Activated T-cell treated with anti-CD3 and anti-CD28 coated beads, Interleukin-2, amount 50 U/mL, for 4 hours (primary cell): ENCODE results near the gene ZNF331. TPM values are rescaled to one million over a fixed set of nuclear protein-coding genes. Genes with fewer than 3 reads are reported as not detected.

Experiments
- ATAC-seq, 2 donors: fragments of 200-7000 bp; cut with Tn5 transposase; one replicate each; pipeline ENCODE4 v1.10.0; 2021
- DNase-seq: peaks from one replicate; pipeline ENCODE4 v3.0.0-alpha.2; 2020
- H3K27me3 Mint-ChIP-seq: one replicate; pipeline ENCODE4 v1.8.0; 2021; ENCODE audit warnings: low read depth, mixed read lengths
- H3K36me3 Mint-ChIP-seq: one replicate; pipeline ENCODE4 v1.8.0; 2022; ENCODE audit warnings: mixed read lengths; ENCODE audit not compliant: insufficient read depth
- H3K4me1 Mint-ChIP-seq: one replicate; pipeline ENCODE4 v1.8.0; 2021; ENCODE audit warnings: low read depth, mixed read lengths
- H3K4me3 Mint-ChIP-seq: one replicate; pipeline ENCODE4 v1.8.0; 2021; ENCODE audit warnings: mild to moderate bottlenecking, moderate library complexity, mixed read lengths
- H3K9me3 Mint-ChIP-seq: one replicate; pipeline ENCODE4 v1.8.0; 2021; ENCODE audit warnings: mixed read lengths
- total RNA-seq, 3 donors: library from RNA; stranded (reverse); gene quantifications; one replicate each; pipeline ENCODE4 v1.2.1, GENCODE V29; 2021

ZNF331 gene
- total RNA-seq, 3 donors from 2014 or later = 15.4 to 17.6 (median 15.7) TPM

DNA sequence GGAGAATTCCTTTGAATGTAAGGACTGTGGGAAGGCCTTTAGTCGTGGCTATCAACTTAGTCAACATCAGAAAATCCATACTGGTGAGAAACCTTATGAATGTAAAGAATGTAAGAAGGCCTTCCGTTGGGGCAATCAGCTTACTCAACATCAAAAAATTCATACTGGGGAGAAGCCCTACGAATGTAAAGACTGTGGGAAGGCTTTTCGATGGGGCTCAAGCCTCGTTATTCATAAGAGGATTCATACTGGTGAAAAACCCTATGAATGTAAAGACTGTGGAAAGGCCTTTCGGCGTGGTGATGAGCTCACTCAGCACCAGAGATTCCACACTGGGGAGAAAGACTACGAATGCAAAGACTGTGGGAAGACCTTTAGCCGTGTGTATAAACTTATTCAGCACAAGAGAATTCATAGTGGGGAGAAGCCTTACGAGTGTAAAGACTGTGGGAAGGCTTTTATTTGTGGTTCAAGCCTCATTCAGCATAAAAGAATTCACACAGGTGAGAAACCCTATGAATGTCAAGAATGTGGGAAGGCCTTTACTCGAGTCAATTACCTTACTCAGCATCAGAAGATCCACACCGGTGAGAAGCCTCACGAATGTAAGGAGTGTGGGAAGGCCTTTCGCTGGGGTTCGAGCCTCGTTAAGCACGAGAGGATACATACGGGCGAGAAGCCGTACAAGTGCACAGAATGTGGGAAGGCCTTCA lies 39.2 kb downstream of the ZNF331 start:
- no peaks in the 10 kb centered on the region for H3K4me1 Mint-ChIP-seq
- H3K36me3 Mint-ChIP-seq = peaks cover 51% of the 10 kb centered on the region

DNA sequence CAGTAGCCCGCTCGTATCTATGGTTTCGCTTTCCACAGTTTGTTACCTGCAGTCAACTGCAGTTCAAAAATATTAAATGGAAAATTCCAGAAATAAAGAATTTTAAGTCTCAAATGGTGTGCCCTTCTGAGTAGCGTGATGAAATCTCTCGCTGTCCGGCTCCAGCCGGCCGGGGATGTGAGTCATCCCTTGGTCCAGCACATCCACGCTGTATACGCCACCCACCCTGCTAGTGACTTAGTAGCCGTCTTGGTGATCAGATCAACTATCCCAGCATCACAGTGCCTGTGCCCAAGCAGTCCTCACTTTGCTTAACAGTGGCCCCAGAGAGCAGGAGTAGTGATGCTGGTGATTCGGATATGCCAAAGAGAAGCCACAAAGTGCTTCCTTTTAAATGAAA lies 40.0 kb downstream of the ZNF331 start:
- Mint-ChIP-seq H3K9me3 (peaks cover 42% of the 10 kb centered on the region), H3K36me3 (peaks cover 47% of the 10 kb centered on the region), H3K27me3 (no peaks in the 10 kb centered on the region), H3K4me1 (no peaks in the 10 kb centered on the region), H3K4me3 (no peak overlapping the region)
- ATAC-seq (no peak), DNase-seq (no peak)

More for the DNA sequence above, 39.2 kb downstream of the ZNF331 start:
- no peaks in the 10 kb centered on the region for H3K27me3 Mint-ChIP-seq
- no peak for ATAC-seq
- H3K9me3 Mint-ChIP-seq = peaks cover 42% of the 10 kb centered on the region
- DNase-seq = no peak
- no peak overlapping the region for H3K4me3 Mint-ChIP-seq

DNA sequence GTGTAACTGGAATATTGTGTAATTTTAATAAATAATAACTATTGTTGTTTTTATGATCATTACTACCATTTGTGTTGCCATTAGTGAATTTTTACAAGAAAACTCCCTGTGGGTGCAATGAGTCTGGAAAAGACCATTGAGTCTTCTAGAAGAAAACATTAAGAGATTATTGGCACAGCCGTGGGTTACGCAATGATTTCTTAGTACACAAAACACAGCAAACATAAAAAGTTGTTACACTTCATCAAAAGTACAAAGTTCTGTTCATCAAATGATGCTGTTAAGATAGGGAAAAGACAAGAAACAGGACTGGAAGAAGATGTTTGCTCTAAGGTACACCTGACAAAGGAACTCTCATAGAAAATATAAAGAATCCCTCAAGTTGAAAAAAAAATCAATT lies 41.6 kb downstream of the ZNF331 start:
- Mint-ChIP-seq H3K9me3 (peaks cover 42% of the 10 kb centered on the region), H3K36me3 (peaks cover 39% of the 10 kb centered on the region), H3K27me3 (no peaks in the 10 kb centered on the region), H3K4me1 (no peaks in the 10 kb centered on the region), H3K4me3 (no peak overlapping the region)
- DNase-seq = no peak
- ATAC-seq = no peak

DNA sequence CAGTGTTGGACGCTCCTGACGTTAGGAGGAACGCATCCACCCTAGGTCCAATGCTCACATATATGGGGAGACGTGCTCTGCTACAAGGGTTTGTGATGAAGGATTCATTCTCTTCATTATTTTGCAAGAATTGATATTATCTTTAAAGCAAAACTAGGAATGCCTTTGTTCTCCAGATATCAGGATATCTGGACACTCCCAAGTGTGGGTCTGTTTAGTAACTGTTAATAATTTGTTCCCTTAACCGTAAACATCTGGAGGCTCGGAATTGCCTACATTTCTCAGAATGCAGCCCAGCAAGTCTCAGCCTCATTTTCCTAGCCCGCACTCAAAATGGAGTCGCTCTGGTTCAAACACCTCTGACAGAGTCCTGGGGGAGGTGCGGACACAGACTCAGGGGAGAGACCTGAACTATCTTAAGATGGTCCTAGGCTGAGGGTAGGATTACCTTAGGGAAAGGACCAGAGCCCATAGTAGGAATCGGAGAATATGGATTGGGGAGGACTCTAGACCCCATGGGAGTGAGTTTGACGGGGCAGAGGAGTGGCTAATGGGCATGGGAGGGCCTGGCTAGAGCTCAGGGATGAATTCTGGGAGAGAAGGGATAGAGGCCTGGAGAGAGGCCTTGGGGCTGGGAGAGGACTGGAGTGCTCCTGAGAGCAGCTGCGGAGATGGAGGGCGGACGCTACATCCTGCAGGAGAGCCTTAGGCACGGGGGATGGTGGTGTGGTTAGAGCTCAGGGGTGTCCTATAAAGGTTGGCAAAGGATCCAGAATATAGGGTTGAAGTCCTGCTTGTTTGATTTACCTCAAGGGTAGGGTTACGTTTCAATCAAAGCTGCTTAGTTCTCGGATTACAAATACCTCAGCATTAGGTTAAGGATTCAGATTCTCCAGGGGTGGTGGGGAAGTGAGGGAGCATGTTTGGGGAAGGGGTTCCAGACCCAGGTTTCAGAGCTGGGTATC lies 43.2 kb downstream of the ZNF331 start:
- Mint-ChIP-seq H3K4me3 (no peak overlapping the region), H3K36me3 (peaks cover 33% of the 10 kb centered on the region)

DNA sequence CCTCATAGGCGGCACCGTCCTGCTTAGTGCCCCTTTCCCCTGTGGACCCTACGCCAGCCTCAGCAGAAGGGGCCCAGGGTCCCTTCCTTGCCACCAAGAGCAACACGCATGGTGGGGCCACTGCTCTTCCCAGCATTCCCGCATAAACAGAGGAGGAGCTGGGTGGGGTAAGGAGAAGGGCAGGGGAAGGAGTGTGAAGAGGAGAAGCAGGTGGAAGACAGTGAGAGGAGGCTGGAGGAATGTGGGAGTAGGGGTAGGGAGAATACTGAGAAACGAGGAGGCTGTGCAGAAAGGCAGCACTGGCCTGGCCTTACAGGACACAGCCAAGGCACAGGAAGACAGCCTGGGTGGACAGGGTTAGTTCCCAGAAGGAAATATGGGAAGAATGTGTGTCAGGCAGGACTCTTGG lies 43.9 kb downstream of the ZNF331 start:
- H3K4me1 Mint-ChIP-seq = no peaks in the 10 kb centered on the region

More for the DNA sequence above, 43.2 kb downstream of the ZNF331 start:
- DNase-seq (no peak), ATAC-seq (no peak)
- Mint-ChIP-seq H3K27me3 (no peaks in the 10 kb centered on the region), H3K9me3 (peaks cover 41% of the 10 kb centered on the region), H3K4me1 (no peaks in the 10 kb centered on the region)

DNA sequence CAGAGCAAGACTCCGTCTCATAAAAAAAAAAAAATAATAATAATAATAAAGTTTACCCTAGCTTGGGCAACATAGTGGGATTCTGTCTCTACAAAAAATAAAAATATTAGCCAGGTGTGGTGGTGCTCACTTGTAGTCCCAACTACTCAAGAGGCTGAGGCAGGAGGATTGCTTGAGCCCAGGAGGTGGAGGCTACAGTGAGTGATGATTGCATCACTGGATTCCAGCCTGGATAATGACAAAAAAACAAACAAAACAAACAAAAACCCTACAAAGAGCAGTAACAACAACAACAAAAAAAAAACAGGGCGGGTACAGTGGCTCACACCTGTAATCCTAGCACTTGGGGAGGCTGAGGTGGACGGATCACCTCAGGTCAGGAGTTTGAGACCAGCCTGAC lies 45.2 kb downstream of the ZNF331 start:
- Mint-ChIP-seq H3K36me3 (peaks cover 14% of the 10 kb centered on the region), H3K27me3 (no peaks in the 10 kb centered on the region), H3K4me1 (no peaks in the 10 kb centered on the region), H3K4me3 (no peak overlapping the region), H3K9me3 (peaks cover 29% of the 10 kb centered on the region)
- no peak for ATAC-seq
- DNase-seq = no peak

More for the DNA sequence above, 43.9 kb downstream of the ZNF331 start:
- no peak for DNase-seq
- no peaks in the 10 kb centered on the region for H3K27me3 Mint-ChIP-seq
- peaks cover 38% of the 10 kb centered on the region for H3K9me3 Mint-ChIP-seq
- no peak for ATAC-seq
- no peak overlapping the region for H3K4me3 Mint-ChIP-seq
- H3K36me3 Mint-ChIP-seq = peaks cover 26% of the 10 kb centered on the region

DNA sequence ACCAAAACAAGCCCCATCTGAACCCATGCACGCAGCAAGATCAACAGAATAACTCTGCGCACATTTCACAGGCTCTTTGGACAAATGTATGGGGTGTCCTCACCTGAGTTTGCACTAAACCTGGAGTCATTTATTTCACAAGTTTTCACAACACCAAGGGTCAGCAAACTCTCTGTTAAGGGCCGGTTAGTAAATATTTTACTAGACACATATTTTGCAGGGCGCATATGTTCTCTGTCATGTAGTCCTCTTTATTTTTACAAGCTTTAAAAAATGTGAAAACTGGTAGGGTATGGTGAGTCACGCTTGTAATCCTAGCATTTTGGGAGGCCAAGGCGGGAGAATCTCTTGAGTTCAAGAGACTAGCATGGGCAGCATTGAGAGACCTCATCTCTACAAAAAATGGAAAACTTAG lies 48.3 kb downstream of the ZNF331 start:
- no peaks in the 10 kb centered on the region for H3K27me3 Mint-ChIP-seq
- no peak for DNase-seq
- H3K4me3 Mint-ChIP-seq = no peak overlapping the region
- no peak for ATAC-seq
- peaks cover 19% of the 10 kb centered on the region for H3K9me3 Mint-ChIP-seq
- H3K4me1 Mint-ChIP-seq = no peaks in the 10 kb centered on the region
- H3K36me3 Mint-ChIP-seq = no peaks in the 10 kb centered on the region

DNA sequence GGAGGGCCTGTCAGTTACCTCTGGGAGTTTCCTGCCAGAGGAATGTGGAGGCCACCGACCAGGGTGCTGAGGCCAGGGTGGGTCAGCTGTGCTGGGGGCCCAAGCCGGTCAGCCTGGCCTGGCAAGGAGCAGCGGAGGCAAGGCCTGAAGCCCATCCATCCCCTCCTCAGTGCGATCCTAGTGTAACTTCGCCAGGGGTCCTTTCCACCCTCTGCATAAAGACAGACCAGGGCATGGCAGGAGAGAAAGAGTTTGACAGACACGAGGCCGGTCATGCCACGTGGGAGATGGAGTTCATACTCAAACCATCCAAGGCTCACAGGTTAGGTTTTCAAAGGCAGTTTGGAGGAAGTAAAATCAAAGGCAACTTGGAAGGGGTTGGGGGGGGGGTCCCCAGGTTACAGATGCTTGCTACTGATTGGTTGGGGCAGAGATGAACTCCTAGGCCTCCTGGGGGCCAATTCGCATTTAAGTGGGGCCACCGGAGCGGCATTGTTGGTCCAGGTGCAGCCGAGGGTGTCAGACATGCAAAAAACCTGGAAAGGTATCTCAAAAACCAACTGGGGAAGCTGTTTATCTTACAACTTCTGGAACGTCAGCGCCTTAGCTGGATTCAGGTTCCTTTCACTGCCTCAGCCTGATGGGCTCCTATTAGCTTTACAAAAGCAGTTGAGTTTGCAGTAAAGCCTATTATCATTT lies 57.0 kb downstream of the ZNF331 start:
- ATAC-seq (no peak), DNase-seq (no peak)
- Mint-ChIP-seq H3K4me1 (no peaks in the 10 kb centered on the region), H3K36me3 (no peaks in the 10 kb centered on the region), H3K27me3 (no peaks in the 10 kb centered on the region), H3K9me3 (peaks cover 12% of the 10 kb centered on the region), H3K4me3 (no peak overlapping the region)

DNA sequence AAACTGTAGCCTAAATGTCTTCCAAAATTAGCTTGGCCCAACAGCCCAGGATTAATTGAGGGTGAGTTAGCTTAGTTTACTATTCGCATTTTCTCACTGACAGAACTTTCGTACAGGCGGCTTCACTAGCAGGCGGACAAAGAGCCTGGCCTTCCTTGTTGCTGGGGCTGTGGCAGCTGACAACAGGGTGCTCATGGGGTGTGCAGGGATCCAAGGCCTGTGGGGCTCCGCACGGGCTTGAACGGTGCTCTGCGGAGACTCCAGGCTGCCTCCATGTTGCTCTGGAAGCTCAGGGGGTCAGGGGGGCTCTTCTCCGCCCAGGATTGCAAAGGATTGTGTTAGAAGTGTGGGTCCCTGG lies 57.5 kb downstream of the ZNF331 start:
- H3K4me1 Mint-ChIP-seq = no peaks in the 10 kb centered on the region
- H3K36me3 Mint-ChIP-seq = no peaks in the 10 kb centered on the region
- DNase-seq (no peak), ATAC-seq (no peak)
- H3K9me3 Mint-ChIP-seq = peaks cover 12% of the 10 kb centered on the region
- H3K4me3 Mint-ChIP-seq = no peak overlapping the region
- no peaks in the 10 kb centered on the region for H3K27me3 Mint-ChIP-seq

DNA sequence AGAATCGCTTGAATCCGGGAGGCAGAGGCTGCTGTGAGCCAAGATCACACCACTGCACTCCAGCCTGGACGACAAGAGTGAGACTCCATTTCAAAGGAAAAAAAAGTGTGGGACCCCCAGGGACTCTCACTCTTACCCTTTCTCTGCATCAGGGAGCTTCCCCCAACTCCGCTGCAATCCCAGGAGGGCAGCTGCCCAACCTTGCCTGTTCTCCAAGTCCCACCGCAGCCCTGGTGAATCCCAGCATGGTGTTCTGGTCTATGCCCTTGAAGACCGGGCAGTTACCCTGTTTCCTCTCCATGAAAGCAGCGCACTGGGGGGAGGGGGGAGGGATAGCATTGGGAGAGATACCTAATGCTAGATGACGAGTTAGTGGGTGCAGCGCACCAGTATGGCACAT lies 58.1 kb downstream of the ZNF331 start:
- H3K4me1 Mint-ChIP-seq = no peaks in the 10 kb centered on the region
- no peak overlapping the region for H3K4me3 Mint-ChIP-seq
- H3K27me3 Mint-ChIP-seq = no peaks in the 10 kb centered on the region
- DNase-seq = no peak
- H3K36me3 Mint-ChIP-seq = no peaks in the 10 kb centered on the region
- ATAC-seq = no peak
- H3K9me3 Mint-ChIP-seq = peaks cover 12% of the 10 kb centered on the region

DNA sequence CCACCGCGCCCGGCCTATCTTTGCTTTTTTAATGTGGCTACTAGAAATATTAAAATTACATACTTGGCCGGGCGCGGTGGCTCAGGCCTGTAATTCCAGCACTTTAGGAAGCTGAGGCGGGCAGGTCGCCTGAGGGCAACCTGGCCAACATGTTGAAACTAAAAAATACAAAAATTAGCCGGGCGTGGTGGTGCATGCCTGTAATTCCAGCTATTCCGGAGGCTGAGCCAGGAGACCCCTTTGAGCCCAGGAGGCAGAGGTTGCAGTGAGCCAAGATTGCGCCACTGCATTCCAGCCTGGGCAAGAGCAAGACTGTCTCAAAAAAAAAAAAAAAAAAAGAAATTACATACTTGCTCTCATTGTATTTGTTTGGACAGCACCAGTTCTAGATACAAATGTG lies 59.1 kb downstream of the ZNF331 start:
- no peaks in the 10 kb centered on the region for H3K27me3 Mint-ChIP-seq
- DNase-seq (no peak), ATAC-seq (no peak)
- H3K4me1 Mint-ChIP-seq = no peaks in the 10 kb centered on the region
- H3K9me3 Mint-ChIP-seq = peaks cover 6% of the 10 kb centered on the region
- H3K36me3 Mint-ChIP-seq = no peaks in the 10 kb centered on the region
- no peak overlapping the region for H3K4me3 Mint-ChIP-seq

DNA sequence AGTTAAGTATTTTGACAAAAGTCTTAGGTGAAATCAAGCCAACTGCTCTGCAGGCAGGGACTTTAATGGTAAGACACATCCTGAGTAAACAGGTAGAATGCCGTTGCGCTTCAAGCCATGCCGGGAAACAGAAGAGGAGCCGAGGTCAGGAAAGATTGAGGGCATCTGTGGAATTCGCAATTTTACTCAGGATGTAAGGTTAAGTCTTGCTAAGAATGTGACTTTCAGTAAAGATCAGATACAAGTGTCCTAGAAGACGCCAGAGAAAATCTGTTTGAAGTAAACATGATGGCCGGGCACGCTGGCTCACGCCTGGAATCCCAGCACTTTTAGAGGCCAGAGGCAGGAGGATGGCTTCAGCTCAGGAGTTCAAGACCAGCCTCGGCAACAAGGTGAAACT lies 60.4 kb downstream of the ZNF331 start:
- Mint-ChIP-seq H3K9me3 (peaks cover 6% of the 10 kb centered on the region), H3K4me3 (no peak overlapping the region), H3K4me1 (no peaks in the 10 kb centered on the region), H3K27me3 (no peaks in the 10 kb centered on the region), H3K36me3 (no peaks in the 10 kb centered on the region)
- ATAC-seq (no peak), DNase-seq (no peak)

DNA sequence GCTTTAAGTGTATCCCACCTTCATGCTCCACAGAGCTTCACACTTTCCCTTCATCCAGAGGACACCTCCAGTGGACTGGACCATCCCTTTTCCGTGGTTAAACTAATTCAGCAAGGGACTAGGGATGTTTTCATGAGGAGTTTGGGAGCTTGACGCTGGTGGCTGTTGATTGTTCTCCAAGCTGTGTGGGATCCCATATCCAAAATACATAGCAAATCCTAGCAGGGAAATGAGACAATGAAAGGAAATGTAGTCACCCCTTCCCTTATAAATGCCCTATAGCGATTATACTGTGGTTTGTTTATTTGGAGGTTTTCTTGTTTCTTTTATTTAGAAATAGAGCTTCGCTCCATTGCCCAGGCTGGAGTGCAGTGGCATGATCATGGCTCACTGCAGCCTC lies 62.3 kb downstream of the ZNF331 start:
- peaks cover 6% of the 10 kb centered on the region for H3K9me3 Mint-ChIP-seq
- no peaks in the 10 kb centered on the region for H3K4me1 Mint-ChIP-seq
- no peaks in the 10 kb centered on the region for H3K27me3 Mint-ChIP-seq
- no peak overlapping the region for H3K4me3 Mint-ChIP-seq
- DNase-seq (no peak), ATAC-seq (no peak)
- no peaks in the 10 kb centered on the region for H3K36me3 Mint-ChIP-seq

DNA sequence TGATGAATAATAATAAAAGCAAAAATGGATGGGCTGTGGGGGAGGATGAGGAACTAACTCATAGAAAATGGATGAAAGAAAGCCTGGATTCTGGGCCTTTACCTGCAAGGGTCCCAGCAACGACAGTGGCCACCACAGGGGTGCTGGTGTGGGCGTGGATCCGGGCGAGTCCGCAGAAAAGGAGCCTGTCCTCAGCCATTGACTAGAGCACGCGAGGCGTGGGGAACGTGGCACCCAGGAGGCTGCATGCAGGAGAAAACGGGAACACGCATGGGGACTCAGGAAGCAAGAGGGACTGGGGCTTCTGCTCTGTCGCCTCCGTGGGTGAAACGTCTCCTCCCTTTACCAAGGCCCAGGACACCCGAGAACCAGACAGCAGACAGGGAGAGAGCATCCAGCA lies 68.1 kb downstream of the ZNF331 start:
- no peaks in the 10 kb centered on the region for H3K27me3 Mint-ChIP-seq

More for the DNA sequence above, 68.1 kb downstream of the ZNF331 start:
- H3K9me3 Mint-ChIP-seq = peaks cover 3% of the 10 kb centered on the region
- ATAC-seq = no peak
- no peaks in the 10 kb centered on the region for H3K4me1 Mint-ChIP-seq
- H3K36me3 Mint-ChIP-seq = no peaks in the 10 kb centered on the region
- no peak overlapping the region for H3K4me3 Mint-ChIP-seq
- no peak for DNase-seq
